Trophoblast cell (in vitro differentiated cells and primary cell): ENCODE data around the gene PROCR.

Source experiments
- DNase-seq, 2 donors: peaks; one replicate each; pipeline ENCODE4 v3.0.0-alpha.2; 2016
- H2AFZ ChIP-seq: 2 replicates; pipeline ENCODE4 v1.6.1; 2013; ENCODE audit warnings: low read length, moderate library complexity, mild to moderate bottlenecking; ENCODE audit not compliant: insufficient read depth, poor library complexity
- H2AK5ac ChIP-seq: 2 replicates; pipeline ENCODE4 v1.6.1; 2013; ENCODE audit warnings: mild to moderate bottlenecking, low read length
- H2BK120ac ChIP-seq: 2 replicates; pipeline ENCODE4 v1.6.1; 2013; ENCODE audit warnings: low read length, mild to moderate bottlenecking, moderate library complexity; ENCODE audit not compliant: insufficient read depth, poor library complexity
- H2BK12ac ChIP-seq: 2 replicates; pipeline ENCODE4 v1.6.1; 2013; ENCODE audit warnings: mild to moderate bottlenecking, low read length, moderate library complexity
- H2BK5ac ChIP-seq: 2 replicates; pipeline ENCODE4 v1.6.1; 2013; ENCODE audit warnings: low read length, low read depth, moderate library complexity, mild to moderate bottlenecking; ENCODE audit not compliant: poor library complexity
- H3K14ac ChIP-seq: 2 replicates; pipeline ENCODE4 v1.6.1; 2013; ENCODE audit warnings: mild to moderate bottlenecking, low read length
- H3K18ac ChIP-seq: 2 replicates; pipeline ENCODE4 v1.6.1; 2013; ENCODE audit warnings: mild to moderate bottlenecking, low read length
- H3K23ac ChIP-seq: 2 replicates; pipeline ENCODE4 v1.6.1; 2013; ENCODE audit warnings: low read length
- H3K27ac ChIP-seq: 2 replicates; pipeline ENCODE4 v1.5.1; 2013; ENCODE audit warnings: low read depth, mild to moderate bottlenecking, inconsistent platforms, low read length, moderate library complexity
- H3K27me3 ChIP-seq: 2 replicates; pipeline ENCODE4 v1.6.1; 2013; ENCODE audit warnings: inconsistent platforms, mild to moderate bottlenecking, low read length, moderate library complexity; ENCODE audit not compliant: insufficient read depth
- H3K36me3 ChIP-seq, 2 experiments: 1 replicate in 1 of 2; 2 replicates in 1 of 2; pipeline ENCODE4 v1.6.1; 2013; ENCODE audit warnings: low read length in 2 of 2, mild to moderate bottlenecking in 2 of 2, moderate library complexity in 1 of 2; ENCODE audit not compliant: insufficient read depth in 2 of 2, control insufficient read depth in 1 of 2
- H3K4ac ChIP-seq: 2 replicates; pipeline ENCODE4 v1.6.1; 2013; ENCODE audit warnings: low read depth, mild to moderate bottlenecking, low read length, moderate library complexity
- H3K4me1 ChIP-seq, 2 experiments: 1 replicate in 1 of 2; 2 replicates in 1 of 2; pipeline ENCODE4 v1.6.1; 2013; ENCODE audit warnings: low read length in 2 of 2, mild to moderate bottlenecking in 2 of 2, moderate library complexity in 1 of 2; ENCODE audit not compliant: insufficient read depth in 2 of 2, control insufficient read depth in 1 of 2
- H3K4me2 ChIP-seq: 2 replicates; pipeline ENCODE4 v1.6.1; 2013; ENCODE audit warnings: inconsistent platforms, mild to moderate bottlenecking, low read length, moderate library complexity
- H3K4me3 ChIP-seq: 2 replicates; pipeline ENCODE4 v1.5.1; 2013; ENCODE audit warnings: mild to moderate bottlenecking, low read depth, low read length, inconsistent platforms
- H3K79me1 ChIP-seq: one replicate; pipeline ENCODE4 v1.6.1; 2013; ENCODE audit warnings: low read length
- H3K79me2 ChIP-seq: 2 replicates; pipeline ENCODE4 v1.6.1; 2013; ENCODE audit warnings: low read length, mild to moderate bottlenecking; ENCODE audit not compliant: control insufficient read depth, insufficient read depth, poor library complexity
- H3K9ac ChIP-seq: 2 replicates; pipeline ENCODE4 v1.6.1; 2013; ENCODE audit warnings: mild to moderate bottlenecking, low read length
- H3K9me3 ChIP-seq: 2 replicates; pipeline ENCODE4 v1.6.1; 2013; ENCODE audit warnings: low read depth, mild to moderate bottlenecking, control low read depth, inconsistent platforms, low read length; ENCODE audit not compliant: insufficient read depth
- H4K12ac ChIP-seq: 2 replicates; pipeline ENCODE4 v1.6.1; 2013; ENCODE audit warnings: low read depth, mild to moderate bottlenecking, low read length, moderate library complexity
- H4K8ac ChIP-seq: 2 replicates; pipeline ENCODE4 v1.6.1; 2013; ENCODE audit warnings: low read depth, mild to moderate bottlenecking, low read length, moderate library complexity
- H4K91ac ChIP-seq: one replicate; pipeline ENCODE4 v1.6.1; 2013; ENCODE audit warnings: low read depth, mild to moderate bottlenecking, low read length, moderate library complexity
- WGBS: extraction: QIAGEN DNeasy Blood & Tissue Kit; methylation state at CpG from one replicate; pipeline ENCODE4 v1.1.7; 2013; ENCODE audit warnings: missing lambda C conversion rate; ENCODE audit not compliant: insufficient read length, insufficient coverage; ENCODE audit errors: extremely low coverage; 5-methylcytosine and 5-hydroxymethylcytosine counted together

Gene PROCR

DNA sequence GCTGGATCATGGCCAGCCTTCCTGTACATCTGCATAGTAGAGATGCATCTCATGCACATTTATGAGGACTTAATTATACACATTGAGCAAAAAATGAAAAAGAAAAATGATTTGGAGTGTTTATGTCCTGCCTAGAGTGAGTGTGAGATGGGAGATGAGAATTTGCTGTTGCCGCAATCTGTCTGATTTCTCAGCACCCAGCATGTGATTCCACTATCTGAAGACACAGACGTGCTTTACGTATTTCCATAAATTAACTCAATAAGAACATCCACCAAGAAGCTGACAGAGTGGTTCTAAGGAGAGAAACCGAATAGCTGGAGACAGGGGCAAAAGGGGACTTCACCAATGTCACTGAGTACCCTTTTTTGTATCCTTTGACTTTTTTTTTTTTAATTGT, 39.9 kb upstream of the PROCR start:
- DNase-seq = no peak
- Histone ChIP-seq H3K9ac (no peak overlapping the region), H4K8ac (no peak overlapping the region), H3K4me3 (no peak overlapping the region), H3K14ac (no peak overlapping the region), H3K9me3 (no peaks in the 10 kb centered on the region), H2BK120ac (no peak overlapping the region), H3K27me3 (no peaks in the 10 kb centered on the region), H3K27ac (no peak overlapping the region), H3K4ac (no peak overlapping the region), H2AK5ac (no peak overlapping the region), H3K79me1 (no peaks in the 10 kb centered on the region), H3K4me1 (peaks cover 3 to 5% of the 10 kb centered on the region in 2 experiments), H3K23ac (no peak overlapping the region), H3K36me3 (peaks cover 20 to 24% of the 10 kb centered on the region in 2 experiments), H4K12ac (no peak overlapping the region), H3K79me2 (no peaks in the 10 kb centered on the region), H2BK12ac (no peak overlapping the region), H3K18ac (no peak overlapping the region), H3K4me2 (no peak overlapping the region), H4K91ac (no peak overlapping the region), H2BK5ac (no peak overlapping the region), H2AFZ (no peak overlapping the region)
- WGBS = no CpG with 5 or more reads among the region's 4 CpGs

- H2AK5ac ChIP-seq = no peak overlapping the region
- no peak overlapping the region for H3K4me3 ChIP-seq
- H3K14ac ChIP-seq = no peak overlapping the region
- no peaks in the 10 kb centered on the region for H3K79me2 ChIP-seq
- no peak overlapping the region for H3K9ac ChIP-seq
- WGBS = no CpG with 5 or more reads among the region's 5 CpGs
- no peak overlapping the region for H3K18ac ChIP-seq
- no peak overlapping the region for H3K4ac ChIP-seq
- no peak overlapping the region for H4K91ac ChIP-seq
- no peak overlapping the region for H2BK5ac ChIP-seq
- no peaks in the 10 kb centered on the region for H3K79me1 ChIP-seq
- H4K8ac ChIP-seq = no peak overlapping the region
- H3K4me2 ChIP-seq = no peak overlapping the region
- H3K36me3 ChIP-seq = peaks cover 28 to 33% of the 10 kb centered on the region in 2 experiments
- H2BK120ac ChIP-seq = no peak overlapping the region
- peaks cover 3 to 5% of the 10 kb centered on the region in 2 experiments for H3K4me1 ChIP-seq
- H2AFZ ChIP-seq = no peak overlapping the region
- no peak overlapping the region for H4K12ac ChIP-seq
- no peak overlapping the region for H3K27ac ChIP-seq
- H2BK12ac ChIP-seq = no peak overlapping the region
- no peak for DNase-seq
- no peaks in the 10 kb centered on the region for H3K9me3 ChIP-seq
- H3K27me3 ChIP-seq = no peaks in the 10 kb centered on the region
- H3K23ac ChIP-seq = no peak overlapping the region
Measured at GRCh38 chr20:35133031-35133430, 38.8 kb upstream of the PROCR start.

- Histone ChIP-seq H4K12ac (no peak overlapping the region), H3K4me2 (no peak overlapping the region), H3K36me3 (peaks cover 28 to 36% of the 10 kb centered on the region in 2 experiments), H3K27me3 (no peaks in the 10 kb centered on the region), H4K91ac (no peak overlapping the region), H3K9ac (no peak overlapping the region), H3K23ac (no peak overlapping the region), H3K4ac (no peak overlapping the region), H2BK120ac (no peak overlapping the region), H3K9me3 (no peaks in the 10 kb centered on the region), H2BK12ac (no peak overlapping the region), H4K8ac (no peak overlapping the region), H3K4me1 (peaks cover 3 to 5% of the 10 kb centered on the region in 2 experiments), H2AK5ac (no peak overlapping the region), H3K14ac (no peak overlapping the region), H3K79me1 (no peaks in the 10 kb centered on the region), H3K18ac (no peak overlapping the region), H3K4me3 (no peak overlapping the region), H3K79me2 (no peaks in the 10 kb centered on the region), H2AFZ (no peak overlapping the region), H2BK5ac (no peak overlapping the region), H3K27ac (no peak overlapping the region)
- no CpG with 5 or more reads among the region's 5 CpGs for WGBS
- DNase-seq = no peak
Measured at GRCh38 chr20:35133735-35134134, 38.1 kb upstream of the PROCR start.

- H2AK5ac ChIP-seq = no peak overlapping the region
- no peak overlapping the region for H3K4me2 ChIP-seq
- DNase-seq = no peak
- no peak overlapping the region for H3K14ac ChIP-seq
- H3K4me3 ChIP-seq = no peak overlapping the region
- H3K27ac ChIP-seq = no peak overlapping the region
- H4K91ac ChIP-seq = no peak overlapping the region
- H3K9ac ChIP-seq = no peak overlapping the region
- H2AFZ ChIP-seq = no peak overlapping the region
- no peak overlapping the region for H2BK12ac ChIP-seq
- no peak overlapping the region for H2BK5ac ChIP-seq
- no CpG with 5 or more reads among the region's 9 CpGs for WGBS
- H3K79me2 ChIP-seq = no peaks in the 10 kb centered on the region
- H3K23ac ChIP-seq = no peak overlapping the region
- H3K36me3 ChIP-seq = peaks cover 28 to 36% of the 10 kb centered on the region in 2 experiments
- no peaks in the 10 kb centered on the region for H3K9me3 ChIP-seq
- H3K18ac ChIP-seq = no peak overlapping the region
- no peaks in the 10 kb centered on the region for H3K27me3 ChIP-seq
- H2BK120ac ChIP-seq = no peak overlapping the region
- H4K8ac ChIP-seq = no peak overlapping the region
- H3K4ac ChIP-seq = no peak overlapping the region
- peaks cover 3 to 5% of the 10 kb centered on the region in 2 experiments for H3K4me1 ChIP-seq
- H3K79me1 ChIP-seq = no peaks in the 10 kb centered on the region
- no peak overlapping the region for H4K12ac ChIP-seq
Measured at GRCh38 chr20:35134472-35134871, 37.4 kb upstream of the PROCR start.
